ENCODE results near the gene ULBP2.
"Not testable (repeated sequence)": the region's sequence is repeated elsewhere in the genome, so short reads cannot be mapped to it uniquely, and the experiment has no call there.

ULBP2 gene

GRCh38 chr6:149974825-149975224 lies 33.0 kb downstream of the ULBP2 start:
- no peak for DNase-seq

- no peak for DNase-seq
Observed at GRCh38 chr6:149975400-149975799, 33.6 kb downstream of the ULBP2 start.

GRCh38 chr6:149977221-149977620 lies 35.4 kb downstream of the ULBP2 start:
- no peak for DNase-seq

- no peak for DNase-seq
Observed at GRCh38 chr6:149978610-149979009, 36.8 kb downstream of the ULBP2 start.

- no peak for DNase-seq
Observed at GRCh38 chr6:149979293-149979692, 37.5 kb downstream of the ULBP2 start.

GRCh38 chr6:149983145-149983544 lies 41.3 kb downstream of the ULBP2 start:
- no peak for DNase-seq

- DNase-seq = no peak
Observed at GRCh38 chr6:149984773-149985172, 43.0 kb downstream of the ULBP2 start.

- no peak for DNase-seq
Observed at GRCh38 chr6:149985481-149985937, 43.7 kb downstream of the ULBP2 start.

GRCh38 chr6:149987602-149988107 lies 45.8 kb downstream of the ULBP2 start:
- no peak for DNase-seq

GRCh38 chr6:149988550-149989346 lies 46.9 kb downstream of the ULBP2 start:
- DNase-seq = no peak

GRCh38 chr6:149990212-149990660 lies 48.4 kb downstream of the ULBP2 start:
- no peak for DNase-seq

- DNase-seq = no peak
Observed at GRCh38 chr6:149990661-149991471, 49.1 kb downstream of the ULBP2 start.

- not testable (repeated sequence) for DNase-seq
Observed at GRCh38 chr6:149991472-149991795, 49.6 kb downstream of the ULBP2 start.

- no peak for DNase-seq
Observed at GRCh38 chr6:149991838-149992237, 50.0 kb downstream of the ULBP2 start.

GRCh38 chr6:149995235-149995750 lies 53.5 kb downstream of the ULBP2 start:
- DNase-seq = no peak

- DNase-seq = no peak
Observed at GRCh38 chr6:149995971-149996370, 54.2 kb downstream of the ULBP2 start.

Data from hematopoietic multipotent progenitor cell treated with erythropoietin and hydrocortisone succinate and interleukin-3 and kit ligand, for 8 days (in vitro differentiated cells).